ENCODE measurements around the gene RANBP17. TPM values are rescaled to one million over a fixed set of nuclear protein-coding genes. Genes with fewer than 3 reads are reported as not detected.

Gene RANBP17
- total RNA-seq, 1 donor from 2014 or later: 49.7 TPM

DNA sequence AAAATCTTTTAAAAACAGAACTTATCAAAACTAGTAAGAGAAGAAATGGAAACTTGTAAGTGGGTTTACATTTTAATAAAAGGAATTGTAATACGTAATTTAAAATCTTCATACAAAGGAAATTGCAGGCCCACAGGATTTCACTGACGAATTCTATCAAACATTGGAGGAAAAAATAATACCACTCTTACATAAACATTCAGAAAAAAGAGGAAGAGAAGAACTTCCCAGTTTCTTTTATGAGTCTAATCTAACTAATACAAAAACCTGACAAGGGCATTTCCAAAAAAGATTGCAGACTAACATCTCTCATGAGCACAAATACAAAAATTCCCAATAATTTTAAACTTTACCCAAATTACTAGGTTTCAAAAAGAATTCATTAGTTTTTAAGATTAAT lies 149.0 kb downstream of the RANBP17 start:
- Mint-ChIP-seq H3K27me3 (ENCODE audit: insufficient read depth, low read depth) (peaks cover 2% of the 10 kb centered on the region), H3K9me3 (peaks cover 11% of the 10 kb centered on the region), H3K27ac (no peak overlapping the region), H3K4me1 (no peaks in the 10 kb centered on the region), H3K36me3 (peaks cover 10% of the 10 kb centered on the region), H3K4me3 (no peak overlapping the region)
- H3K27ac ChIP-seq: no peak overlapping the region
- no peaks in the 10 kb centered on the region for H3K79me2 ChIP-seq (ENCODE audit: low read depth)
- no peaks in the 10 kb centered on the region for H3F3A ChIP-seq (ENCODE audit: low read depth)
- no peaks in the 10 kb centered on the region for H3K27me3 ChIP-seq
- no peak overlapping the region for H3K9ac ChIP-seq
- no peaks in the 10 kb centered on the region for H3K36me3 ChIP-seq
- H4K20me1 ChIP-seq (ENCODE audit: low read depth): no peaks in the 10 kb centered on the region
- no peaks in the 10 kb centered on the region for H3K4me1 ChIP-seq
- H3K4me3 ChIP-seq: no peak overlapping the region
- no peak overlapping the region for H3K4me2 ChIP-seq
- H2AFZ ChIP-seq (replicated peaks): no peak overlapping the region
- H3K9me3 ChIP-seq (ENCODE audit: low read depth): no peaks in the 10 kb centered on the region
- DNase-seq (ENCODE audit: low spot score): no peak
- no peak for TF ChIP-seq EZH2 (IDR thresholded peaks at IDR 0.05)
- TF ChIP-seq, protein P1, sequence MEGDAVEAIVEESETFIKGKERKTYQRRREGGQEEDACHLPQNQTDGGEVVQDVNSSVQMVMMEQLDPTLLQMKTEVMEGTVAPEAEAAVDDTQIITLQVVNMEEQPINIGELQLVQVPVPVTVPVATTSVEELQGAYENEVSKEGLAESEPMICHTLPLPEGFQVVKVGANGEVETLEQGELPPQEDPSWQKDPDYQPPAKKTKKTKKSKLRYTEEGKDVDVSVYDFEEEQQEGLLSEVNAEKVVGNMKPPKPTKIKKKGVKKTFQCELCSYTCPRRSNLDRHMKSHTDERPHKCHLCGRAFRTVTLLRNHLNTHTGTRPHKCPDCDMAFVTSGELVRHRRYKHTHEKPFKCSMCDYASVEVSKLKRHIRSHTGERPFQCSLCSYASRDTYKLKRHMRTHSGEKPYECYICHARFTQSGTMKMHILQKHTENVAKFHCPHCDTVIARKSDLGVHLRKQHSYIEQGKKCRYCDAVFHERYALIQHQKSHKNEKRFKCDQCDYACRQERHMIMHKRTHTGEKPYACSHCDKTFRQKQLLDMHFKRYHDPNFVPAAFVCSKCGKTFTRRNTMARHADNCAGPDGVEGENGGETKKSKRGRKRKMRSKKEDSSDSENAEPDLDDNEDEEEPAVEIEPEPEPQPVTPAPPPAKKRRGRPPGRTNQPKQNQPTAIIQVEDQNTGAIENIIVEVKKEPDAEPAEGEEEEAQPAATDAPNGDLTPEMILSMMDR (IDR thresholded peaks at IDR 0.05): no peak
- TF ChIP-seq EZH2phosphoT487 (IDR thresholded peaks at IDR 0.05): no peak

DNA sequence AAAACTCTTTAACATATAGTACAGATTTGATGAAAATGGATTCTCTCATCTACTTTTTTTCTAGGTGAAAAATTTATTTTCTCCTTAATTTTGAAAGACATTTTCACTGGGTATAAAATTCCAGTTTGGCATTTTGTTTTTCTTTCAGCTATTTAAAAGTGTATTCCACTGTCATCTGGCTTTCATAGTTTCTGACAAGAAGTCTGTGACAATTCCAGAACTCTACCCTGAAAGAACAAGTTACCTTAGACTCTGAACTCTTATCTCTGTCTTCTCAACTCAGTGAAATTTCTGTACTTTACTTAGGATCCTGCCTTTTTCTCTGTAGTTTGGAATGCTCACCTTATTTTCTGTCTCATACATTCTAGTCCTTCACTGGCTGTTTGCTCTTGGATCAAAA lies 161.7 kb downstream of the RANBP17 start:
- H3K4me2 ChIP-seq: no peak overlapping the region
- H3K4me1 ChIP-seq: no peaks in the 10 kb centered on the region
- H3K4me3 ChIP-seq: no peak overlapping the region
- Mint-ChIP-seq H3K4me1 (no peaks in the 10 kb centered on the region), H3K27me3 (ENCODE audit: insufficient read depth, low read depth) (no peaks in the 10 kb centered on the region), H3K36me3 (peaks cover 15% of the 10 kb centered on the region), H3K4me3 (no peak overlapping the region), H3K27ac (no peak overlapping the region), H3K9me3 (peaks cover 24% of the 10 kb centered on the region)
- peaks cover 4% of the 10 kb centered on the region for H3K36me3 ChIP-seq
- H3K9me3 ChIP-seq (ENCODE audit: low read depth): peaks cover 9% of the 10 kb centered on the region
- H3K9ac ChIP-seq: no peak overlapping the region
- no peak for TF ChIP-seq EZH2phosphoT487 (IDR thresholded peaks at IDR 0.05)
- TF ChIP-seq, protein P1 (IDR thresholded peaks at IDR 0.05): no peak
- no peak for TF ChIP-seq EZH2 (IDR thresholded peaks at IDR 0.05)
- no peak overlapping the region for H3K27ac ChIP-seq
- H3F3A ChIP-seq (ENCODE audit: low read depth): no peaks in the 10 kb centered on the region
- no peak overlapping the region for H2AFZ ChIP-seq (replicated peaks)
- no peaks in the 10 kb centered on the region for H3K27me3 ChIP-seq
- DNase-seq (ENCODE audit: low spot score): no peak
- H4K20me1 ChIP-seq (ENCODE audit: low read depth): no peaks in the 10 kb centered on the region
- H3K79me2 ChIP-seq (ENCODE audit: low read depth): no peaks in the 10 kb centered on the region

DNA sequence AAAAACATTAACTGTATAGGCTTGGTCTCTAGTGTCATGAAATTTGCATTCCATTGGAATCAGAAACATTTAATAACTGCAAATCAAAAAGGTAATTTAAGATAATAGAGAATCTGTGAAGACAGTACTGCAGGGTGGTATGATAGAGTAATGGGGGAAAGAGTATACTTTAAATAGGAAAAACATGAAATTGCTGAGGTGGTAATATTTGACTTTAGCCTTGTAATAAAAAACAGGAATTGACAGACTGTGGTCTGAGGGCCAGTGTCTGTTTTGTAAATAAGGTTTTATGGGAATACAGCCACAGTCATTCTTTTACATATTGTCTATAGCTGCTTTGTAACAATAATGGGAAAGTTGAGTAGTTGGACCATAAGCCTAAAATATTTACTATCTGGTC lies 162.3 kb downstream of the RANBP17 start:
- peaks cover 4% of the 10 kb centered on the region for H3K36me3 ChIP-seq
- no peak for DNase-seq (ENCODE audit: low spot score)
- H3F3A ChIP-seq (ENCODE audit: low read depth): no peaks in the 10 kb centered on the region
- H3K27ac Mint-ChIP-seq: no peak overlapping the region
- no peak overlapping the region for H3K4me3 Mint-ChIP-seq
- H3K27me3 ChIP-seq: no peaks in the 10 kb centered on the region
- peaks cover 9% of the 10 kb centered on the region for H3K9me3 ChIP-seq (ENCODE audit: low read depth)
- peaks cover 21% of the 10 kb centered on the region for H3K9me3 Mint-ChIP-seq
- H2AFZ ChIP-seq (replicated peaks): no peak overlapping the region
- no peaks in the 10 kb centered on the region for H3K4me1 Mint-ChIP-seq
- TF ChIP-seq EZH2phosphoT487 (IDR thresholded peaks at IDR 0.05) (no peak), EZH2 (IDR thresholded peaks at IDR 0.05) (no peak)
- TF ChIP-seq, protein P1 (IDR thresholded peaks at IDR 0.05): no peak
- no peaks in the 10 kb centered on the region for H4K20me1 ChIP-seq (ENCODE audit: low read depth)
- peaks cover 11% of the 10 kb centered on the region for H3K36me3 Mint-ChIP-seq
- H3K4me1 ChIP-seq: no peaks in the 10 kb centered on the region
- no peaks in the 10 kb centered on the region for H3K79me2 ChIP-seq (ENCODE audit: low read depth)
- H3K4me2 ChIP-seq: no peak overlapping the region
- H3K9ac ChIP-seq: no peak overlapping the region
- no peak overlapping the region for H3K27ac ChIP-seq
- H3K27me3 Mint-ChIP-seq (ENCODE audit: insufficient read depth, low read depth): no peaks in the 10 kb centered on the region
- H3K4me3 ChIP-seq: no peak overlapping the region
